ENCODE results near the gene MIOX. TPM values are rescaled to one million over a fixed set of nuclear protein-coding genes. Genes with fewer than 3 reads are reported as not detected.
A peak's percentile ranks its signal among the peaks of the same experiment; 100 is the strongest.
"Not testable (repeated sequence)": the region's sequence is repeated elsewhere in the genome, so short reads cannot be mapped to it uniquely, and the experiment has no call there.

Gene MIOX
- total RNA-seq, 3 donors from 2014 or later, result 0.30 TPM; not detected in 2

DNA sequence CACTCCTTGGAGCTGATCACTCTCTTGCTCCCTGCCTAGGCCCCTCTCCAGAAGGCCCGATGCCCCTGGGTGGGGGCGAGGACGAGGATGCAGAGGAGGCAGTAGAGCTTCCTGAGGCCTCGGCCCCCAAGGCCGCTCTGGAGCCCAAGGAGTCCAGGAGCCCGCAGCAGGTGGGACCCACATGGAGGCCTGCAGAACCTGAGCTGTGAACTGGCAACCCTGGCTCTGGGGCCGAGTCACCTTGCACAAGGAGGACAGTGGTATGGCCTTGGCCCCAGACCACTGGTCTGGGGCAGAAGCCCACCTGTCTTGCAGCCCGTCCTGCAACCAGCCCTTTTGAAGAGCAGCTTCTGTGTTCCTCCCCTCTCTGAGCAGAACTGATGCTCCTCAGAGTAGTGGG lies 32.5 kb downstream of the MIOX start:
- H3K36me3 Mint-ChIP-seq (ENCODE audit: insufficient read depth), result peaks cover 20% of the 10 kb centered on the region
- DNase-seq (no peak), ATAC-seq (no peak)
- no peaks in the 10 kb centered on the region for H3K27me3 Mint-ChIP-seq (ENCODE audit: low read depth)
- H3K4me3 Mint-ChIP-seq, result no peak overlapping the region
- H3K4me1 Mint-ChIP-seq (ENCODE audit: low read depth), result peaks cover 2% of the 10 kb centered on the region
- H3K9me3 Mint-ChIP-seq, result no peaks in the 10 kb centered on the region

GRCh38 chr22:50520184-50520583 lies 33.5 kb downstream of the MIOX start:
- not testable (repeated sequence) for H3K27me3 Mint-ChIP-seq (ENCODE audit: low read depth); H3K9me3 Mint-ChIP-seq; DNase-seq; H3K4me1 Mint-ChIP-seq (ENCODE audit: low read depth); ATAC-seq; H3K4me3 Mint-ChIP-seq
- peaks cover 21% of the 10 kb centered on the region for H3K36me3 Mint-ChIP-seq (ENCODE audit: insufficient read depth)

DNA sequence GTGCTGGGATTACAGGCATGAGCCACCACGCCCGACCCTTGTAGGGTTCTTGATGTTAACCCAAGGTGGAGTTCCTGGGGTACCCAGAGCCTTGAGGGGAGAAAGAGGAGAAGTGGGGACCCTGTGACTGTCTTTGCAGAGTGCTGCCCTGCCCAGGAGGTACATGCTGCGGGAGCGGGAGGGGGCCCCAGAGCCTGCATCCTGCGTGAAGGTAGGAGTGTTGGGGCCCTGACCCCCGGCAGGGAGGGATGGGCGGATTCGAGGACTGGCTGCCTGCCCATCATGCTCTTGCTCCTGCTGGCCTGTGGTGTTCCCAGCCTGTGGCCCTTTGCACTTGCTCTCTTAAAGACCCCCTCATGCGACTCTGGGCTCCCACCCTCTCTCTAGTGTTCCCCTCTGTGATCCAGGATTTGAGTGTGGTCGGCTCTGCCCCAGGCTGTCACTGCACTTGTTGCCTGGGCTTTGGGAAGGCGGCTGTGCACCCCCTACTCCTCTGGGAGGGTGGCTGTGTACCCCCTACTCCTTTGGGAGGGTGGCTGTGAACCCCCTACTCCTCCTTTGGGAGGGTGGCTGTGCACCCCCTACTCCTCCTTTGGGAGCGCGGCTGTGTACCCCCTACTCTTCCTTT lies 34.3 kb downstream of the MIOX start:
- Mint-ChIP-seq H3K27me3 (ENCODE audit: low read depth) (no peaks in the 10 kb centered on the region), H3K36me3 (ENCODE audit: insufficient read depth) (peaks cover 17% of the 10 kb centered on the region), H3K4me3 (no peak overlapping the region), H3K9me3 (no peaks in the 10 kb centered on the region), H3K4me1 (ENCODE audit: low read depth) (peaks cover 4% of the 10 kb centered on the region)
- DNase-seq (no peak), ATAC-seq (no peak)

DNA sequence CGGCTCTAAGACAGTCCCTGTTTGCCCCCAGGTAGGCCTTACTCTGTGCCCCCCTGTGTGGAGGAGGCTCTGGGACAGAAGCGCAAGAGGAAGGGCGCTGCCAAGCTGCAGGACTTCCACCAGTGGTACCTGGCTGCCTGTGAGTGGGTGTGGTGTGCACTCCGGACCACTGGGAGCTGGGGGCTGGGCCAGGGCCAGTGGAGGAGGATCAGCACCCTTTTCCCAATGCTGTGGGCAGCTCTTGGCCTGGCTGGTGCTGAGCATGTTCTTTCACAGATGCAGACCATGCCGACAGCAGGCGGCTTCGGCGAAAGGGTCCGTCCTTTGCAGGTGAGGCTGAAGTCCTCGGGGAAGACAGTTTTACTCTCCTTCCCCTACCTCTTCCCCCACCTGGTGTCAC lies 35.1 kb downstream of the MIOX start:
- H3K27me3 Mint-ChIP-seq (ENCODE audit: low read depth), result no peaks in the 10 kb centered on the region
- no peak overlapping the region for H3K4me3 Mint-ChIP-seq
- H3K4me1 Mint-ChIP-seq (ENCODE audit: low read depth), result peaks cover 6% of the 10 kb centered on the region
- ATAC-seq, result no peak
- no peak for DNase-seq
- H3K9me3 Mint-ChIP-seq, result no peaks in the 10 kb centered on the region
- H3K36me3 Mint-ChIP-seq (ENCODE audit: insufficient read depth), result peaks cover 16% of the 10 kb centered on the region

- Mint-ChIP-seq H3K4me3 (no peak overlapping the region), H3K4me1 (ENCODE audit: low read depth) (peaks cover 12% of the 10 kb centered on the region), H3K9me3 (no peaks in the 10 kb centered on the region), H3K27me3 (ENCODE audit: low read depth) (no peaks in the 10 kb centered on the region), H3K36me3 (ENCODE audit: insufficient read depth) (peaks cover 16% of the 10 kb centered on the region)
- DNase-seq (no peak), ATAC-seq (no peak)
Observed at GRCh38 chr22:50522208-50522805, 35.6 kb downstream of the MIOX start.

GRCh38 chr22:50522806-50523438 lies 36.3 kb downstream of the MIOX start:
- H3K9me3 Mint-ChIP-seq, result no peaks in the 10 kb centered on the region
- DNase-seq (no peak), ATAC-seq (no peak)
- peaks cover 19% of the 10 kb centered on the region for H3K4me1 Mint-ChIP-seq (ENCODE audit: low read depth)
- H3K36me3 Mint-ChIP-seq (ENCODE audit: insufficient read depth), result peaks cover 12% of the 10 kb centered on the region
- H3K4me3 Mint-ChIP-seq, result peak overlapping the region; percentile 52
- H3K27me3 Mint-ChIP-seq (ENCODE audit: low read depth), result no peaks in the 10 kb centered on the region

GRCh38 chr22:50523458-50523805 lies 36.8 kb downstream of the MIOX start:
- no peak for DNase-seq
- H3K4me1 Mint-ChIP-seq (ENCODE audit: low read depth), result peaks cover 23% of the 10 kb centered on the region
- no peaks in the 10 kb centered on the region for H3K9me3 Mint-ChIP-seq
- no peak for ATAC-seq
- H3K4me3 Mint-ChIP-seq, result peak overlapping the region; percentile 52
- no peaks in the 10 kb centered on the region for H3K27me3 Mint-ChIP-seq (ENCODE audit: low read depth)
- peaks cover 12% of the 10 kb centered on the region for H3K36me3 Mint-ChIP-seq (ENCODE audit: insufficient read depth)

- Mint-ChIP-seq H3K9me3 (no peaks in the 10 kb centered on the region), H3K4me3 (peak overlapping the region; percentile 94), H3K36me3 (ENCODE audit: insufficient read depth) (peaks cover 12% of the 10 kb centered on the region), H3K4me1 (ENCODE audit: low read depth) (peaks cover 29% of the 10 kb centered on the region), H3K27me3 (ENCODE audit: low read depth) (no peaks in the 10 kb centered on the region)
- ATAC-seq (no peak), DNase-seq (no peak)
Observed at GRCh38 chr22:50523806-50524675, 37.4 kb downstream of the MIOX start.

- Mint-ChIP-seq H3K27me3 (ENCODE audit: low read depth) (no peaks in the 10 kb centered on the region), H3K4me3 (peak overlapping the region; percentile 94), H3K36me3 (ENCODE audit: insufficient read depth) (peaks cover 11% of the 10 kb centered on the region), H3K4me1 (ENCODE audit: low read depth) (peaks cover 29% of the 10 kb centered on the region), H3K9me3 (no peaks in the 10 kb centered on the region)
- DNase-seq (no peak), ATAC-seq (no peak)
Observed at GRCh38 chr22:50524676-50525103, 38.0 kb downstream of the MIOX start.

GRCh38 chr22:50525104-50525857 lies 38.6 kb downstream of the MIOX start, which contains the start of gene SCO2:
SCO2 (minus strand) TSS chr22:50525598; CDS start chr22:50524411, 1,187 bp downstream.
- peaks cover 29% of the 10 kb centered on the region for H3K4me1 Mint-ChIP-seq (ENCODE audit: low read depth)
- peak within 1 kb of the TSS; percentile 94 for H3K4me3 Mint-ChIP-seq
- ATAC-seq, result peak; percentile 65 to 69
- no peaks in the 10 kb centered on the region for H3K9me3 Mint-ChIP-seq
- peaks cover 10% of the 10 kb centered on the region for H3K36me3 Mint-ChIP-seq (ENCODE audit: insufficient read depth)
- peak; percentile 98 for DNase-seq
- H3K27me3 Mint-ChIP-seq (ENCODE audit: low read depth), result no peaks in the 10 kb centered on the region

GRCh38 chr22:50525858-50526107 lies 39.1 kb downstream of the MIOX start:
- ATAC-seq (no peak), DNase-seq (no peak)
- H3K9me3 Mint-ChIP-seq, result no peaks in the 10 kb centered on the region
- peaks cover 10% of the 10 kb centered on the region for H3K36me3 Mint-ChIP-seq (ENCODE audit: insufficient read depth)
- H3K4me1 Mint-ChIP-seq (ENCODE audit: low read depth), result peaks cover 29% of the 10 kb centered on the region
- peak overlapping the region; percentile 94 for H3K4me3 Mint-ChIP-seq
- no peaks in the 10 kb centered on the region for H3K27me3 Mint-ChIP-seq (ENCODE audit: low read depth)

DNA sequence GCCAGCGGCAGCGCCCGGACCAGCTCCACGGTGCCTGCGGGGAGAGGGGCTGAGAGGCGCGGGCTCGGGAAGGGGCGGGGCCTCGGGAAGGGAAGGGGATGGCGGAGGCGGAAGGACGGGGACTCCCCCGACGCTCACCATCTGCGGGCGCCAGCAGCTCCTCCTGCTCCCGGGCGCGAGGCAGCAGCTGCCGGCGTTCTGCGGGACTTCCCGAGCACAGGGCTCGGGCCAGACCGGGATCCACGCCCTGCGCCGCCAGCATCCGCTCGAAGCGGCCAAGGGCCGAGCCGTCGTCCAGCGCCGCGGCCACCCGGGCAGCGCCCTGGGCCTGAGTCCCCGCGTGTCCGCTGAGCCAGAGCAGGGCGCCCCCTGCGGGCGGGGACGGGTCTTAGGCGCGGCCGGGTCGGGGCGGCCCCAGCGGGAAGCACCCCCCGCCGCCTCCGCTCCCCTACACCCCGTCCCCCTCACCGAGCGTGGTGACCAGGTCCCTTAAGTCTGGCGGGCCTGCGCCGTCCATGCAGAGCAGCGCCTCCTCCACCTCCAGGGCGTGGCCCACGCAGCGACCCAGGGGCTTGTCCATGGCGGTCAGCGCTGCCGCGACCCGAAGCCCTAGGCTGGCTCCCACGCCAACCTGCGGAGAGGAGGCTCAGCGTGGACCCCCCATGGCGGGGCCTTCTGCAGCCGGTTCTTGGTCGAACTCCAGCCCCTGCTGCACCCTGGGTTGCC lies 39.6 kb downstream of the MIOX start:
- Mint-ChIP-seq H3K4me3 (peak overlapping the region; percentile 80), H3K4me1 (ENCODE audit: low read depth) (peaks cover 31% of the 10 kb centered on the region), H3K27me3 (ENCODE audit: low read depth) (no peaks in the 10 kb centered on the region), H3K9me3 (no peaks in the 10 kb centered on the region), H3K36me3 (ENCODE audit: insufficient read depth) (peaks cover 10% of the 10 kb centered on the region)
- ATAC-seq (peak; percentile 41 to 54), DNase-seq (peak; percentile 81)

Measured in activated T-cell treated with anti-CD3 and anti-CD28 coated beads, Interleukin-2, amount 50 U/mL, for 4 hours (primary cell).